Measurements from ENCODE around the gene BEAN1.

DNA sequence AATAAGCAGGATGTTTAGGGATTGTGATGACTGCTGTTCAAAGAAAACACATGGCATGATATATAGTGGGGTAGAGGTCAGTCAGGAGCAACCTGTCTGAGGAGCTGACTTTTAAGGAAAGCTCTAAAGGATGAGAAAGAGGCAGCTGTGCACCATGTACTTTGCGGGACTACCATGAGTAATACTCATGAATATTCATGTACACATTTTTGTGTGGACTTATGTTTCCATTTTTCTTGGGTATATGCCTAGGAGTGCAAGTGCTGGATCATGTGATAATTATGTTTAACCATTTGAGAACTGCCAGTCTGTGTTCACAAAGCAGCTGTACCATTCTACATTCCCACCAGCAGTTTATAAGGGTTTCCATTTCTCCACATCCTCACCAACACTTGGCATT, 35.8 kb downstream of the BEAN1 start:
- TF ChIP-seq CBX3 (IDR thresholded peaks at IDR 0.05; ENCODE audit: low read depth) (no peak), ZNF274 (IDR thresholded peaks at IDR 0.05; ENCODE audit: low read depth, low read length) (no peak), TCF7L2 (IDR thresholded peaks at IDR 0.05; ENCODE audit: borderline replicate concordance, extremely low read depth, insufficient read depth, insufficient read length) (no peak)
- TF ChIP-seq, protein P1, sequence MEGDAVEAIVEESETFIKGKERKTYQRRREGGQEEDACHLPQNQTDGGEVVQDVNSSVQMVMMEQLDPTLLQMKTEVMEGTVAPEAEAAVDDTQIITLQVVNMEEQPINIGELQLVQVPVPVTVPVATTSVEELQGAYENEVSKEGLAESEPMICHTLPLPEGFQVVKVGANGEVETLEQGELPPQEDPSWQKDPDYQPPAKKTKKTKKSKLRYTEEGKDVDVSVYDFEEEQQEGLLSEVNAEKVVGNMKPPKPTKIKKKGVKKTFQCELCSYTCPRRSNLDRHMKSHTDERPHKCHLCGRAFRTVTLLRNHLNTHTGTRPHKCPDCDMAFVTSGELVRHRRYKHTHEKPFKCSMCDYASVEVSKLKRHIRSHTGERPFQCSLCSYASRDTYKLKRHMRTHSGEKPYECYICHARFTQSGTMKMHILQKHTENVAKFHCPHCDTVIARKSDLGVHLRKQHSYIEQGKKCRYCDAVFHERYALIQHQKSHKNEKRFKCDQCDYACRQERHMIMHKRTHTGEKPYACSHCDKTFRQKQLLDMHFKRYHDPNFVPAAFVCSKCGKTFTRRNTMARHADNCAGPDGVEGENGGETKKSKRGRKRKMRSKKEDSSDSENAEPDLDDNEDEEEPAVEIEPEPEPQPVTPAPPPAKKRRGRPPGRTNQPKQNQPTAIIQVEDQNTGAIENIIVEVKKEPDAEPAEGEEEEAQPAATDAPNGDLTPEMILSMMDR (IDR thresholded peaks at IDR 0.05 in 2 of 3, conservative IDR thresholded peaks at IDR 0.05 in 1 of 3; ENCODE audit: borderline replicate concordance in 1 of 3, insufficient read depth in 1 of 3, low read depth in 2 of 3, low read length in 2 of 3): no peak

Measured in HCT116 (cell line).